Stimulated activated CD8-positive, alpha-beta memory T cell treated with anti-CD3 and anti-CD28 coated beads, Interleukin-2, amount 100 ng/mL, for 1 hour (primary cell): Measurements from ENCODE around the gene RNF31.
"Not testable (repeated sequence)": the region's sequence is repeated elsewhere in the genome, so short reads cannot be mapped to it uniquely, and the experiment has no call there.

ENCODE experiments used
- DNase-seq, 2 donors: peaks; one replicate each; pipeline ENCODE4 v3.0.0-alpha.2; 2020; ENCODE audit warnings: low read depth in 2 of 2

RNF31 gene

GRCh38 chr14:24202538-24202937 lies 55.2 kb downstream of the RNF31 start:
- not testable (repeated sequence) for DNase-seq

DNA sequence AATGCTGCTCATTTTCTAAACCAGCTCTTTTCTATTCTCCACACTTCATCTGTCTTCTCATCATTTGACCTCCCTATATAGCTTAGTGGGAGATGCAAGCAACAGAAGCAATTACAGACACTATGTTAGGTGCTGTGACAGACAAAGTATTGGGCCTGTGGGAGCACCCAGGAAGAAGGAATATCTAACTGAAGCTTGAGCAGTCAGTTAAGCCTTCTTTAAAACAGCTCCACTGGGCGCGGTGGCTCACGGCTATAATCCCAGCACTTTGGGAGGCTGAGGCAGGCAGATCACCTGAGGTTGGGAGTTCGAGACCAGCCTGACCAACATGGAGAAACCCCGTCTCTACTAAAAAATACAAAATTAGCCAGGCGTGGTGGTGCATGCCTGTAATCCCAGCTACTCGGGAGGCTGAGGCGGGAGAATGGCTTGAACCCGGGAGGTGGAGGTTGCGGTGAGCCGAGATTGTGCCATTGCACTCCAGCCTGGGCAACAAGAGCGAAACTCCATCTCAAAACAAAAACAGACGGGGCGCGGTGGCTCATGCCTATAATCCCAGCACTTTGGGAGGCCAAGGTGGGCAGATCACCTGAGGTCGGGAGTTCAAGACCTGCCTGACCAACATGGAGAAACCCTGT lies 56.1 kb downstream of the RNF31 start:
- not testable (repeated sequence) for DNase-seq

- no peak for DNase-seq
Observed at GRCh38 chr14:24204163-24205146, 57.2 kb downstream of the RNF31 start.

- DNase-seq: no peak
Observed at GRCh38 chr14:24206260-24207103, 59.2 kb downstream of the RNF31 start.

GRCh38 chr14:24207104-24207551 lies 59.8 kb downstream of the RNF31 start:
- DNase-seq: no peak

DNA sequence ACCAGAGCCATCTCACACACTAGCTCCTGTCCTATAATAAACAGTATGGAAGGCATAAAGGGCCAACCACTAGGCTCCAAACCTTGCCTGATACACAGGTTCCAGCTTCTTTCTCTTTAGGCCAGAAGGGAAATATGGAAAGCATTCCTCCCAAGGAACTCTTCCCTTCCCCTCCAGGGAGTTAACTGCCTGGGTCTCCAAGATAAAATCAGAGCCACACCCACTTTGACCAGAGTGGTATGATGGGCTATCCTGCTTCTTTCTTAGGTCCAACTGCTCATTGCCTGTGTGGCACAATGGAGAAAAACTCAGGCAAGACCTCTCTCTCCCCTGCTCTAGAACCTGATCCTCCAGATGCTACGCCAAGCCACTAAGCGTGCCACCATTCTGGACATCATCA lies 60.3 kb downstream of the RNF31 start:
- no peak for DNase-seq
